Keratinocyte (primary cell): Measurements from ENCODE around the gene S100B. TPM values are rescaled to one million over a fixed set of nuclear protein-coding genes. Genes with fewer than 3 reads are reported as not detected.

ENCODE experiments used
- DNase-seq: peaks from one replicate; pipeline ENCODE4 v3.0.0-alpha.2; 2011; ENCODE audit warnings: low read depth, missing footprints, low spot score
- FAIRE-seq: peaks from 2 replicates; lab custom pipeline; 2011; peaks lifted over from hg19 to GRCh38; lab: Jason Lieb, UNC
- H2AFZ ChIP-seq: 2 replicates; pipeline ENCODE4 v1.6.0; 2012; ENCODE audit warnings: low read length, control low read depth, inconsistent platforms; ENCODE audit not compliant: control insufficient read depth
- H3K27ac ChIP-seq: 2 replicates; pipeline ENCODE4 v1.5.1; 2011; ENCODE audit warnings: low read length; ENCODE audit not compliant: control insufficient read depth, insufficient read depth
- H3K27me3 ChIP-seq: 3 replicates; pipeline ENCODE4 v1.6.0; 2011; ENCODE audit warnings: low read length; ENCODE audit not compliant: control insufficient read depth, insufficient read depth; ENCODE audit errors: extremely low read depth
- H3K36me3 ChIP-seq, 2 experiments: 2 replicates in 1 of 2; 3 replicates in 1 of 2; pipeline ENCODE4 v1.5.1; 2011; ENCODE audit warnings: low read length in 2 of 2, mild to moderate bottlenecking in 1 of 2; ENCODE audit not compliant: control insufficient read depth in 2 of 2, insufficient read depth in 2 of 2; ENCODE audit errors: extremely low read depth in 1 of 2
- H3K4me1 ChIP-seq: 3 replicates; pipeline ENCODE4 v1.5.1; 2011; ENCODE audit warnings: low read length; ENCODE audit not compliant: control insufficient read depth, insufficient read depth; ENCODE audit errors: extremely low read depth
- H3K4me2 ChIP-seq: 3 replicates; pipeline ENCODE4 v1.6.0; 2011; ENCODE audit warnings: low read depth, low read length; ENCODE audit not compliant: control insufficient read depth, insufficient read depth; ENCODE audit errors: extremely low read depth
- H3K4me3 ChIP-seq, 3 experiments: fragments of 200-600 bp in 1 of 3; sonication (generic) in 1 of 3; 2 replicates in 2 of 3; 3 replicates in 1 of 3; pipeline ENCODE4 v1.5.1; 2011 to 2016; ENCODE audit warnings: low read length in 3 of 3, mild to moderate bottlenecking in 3 of 3, control low read depth in 2 of 3, inconsistent platforms in 1 of 3, low read depth in 1 of 3, mixed read lengths in 1 of 3, mixed run types in 1 of 3, moderate library complexity in 1 of 3; ENCODE audit not compliant: control insufficient read depth in 2 of 3, insufficient read depth in 2 of 3; ENCODE audit errors: extremely low read depth in 1 of 3
- H3K79me2 ChIP-seq: 2 replicates; pipeline ENCODE4 v1.6.0; 2012; ENCODE audit warnings: low read length; ENCODE audit not compliant: control insufficient read depth, insufficient read depth
- H3K9ac ChIP-seq: 3 replicates; pipeline ENCODE4 v1.6.0; 2011; ENCODE audit warnings: low read length; ENCODE audit not compliant: control insufficient read depth, insufficient read depth; ENCODE audit errors: extremely low read depth
- H3K9me1 ChIP-seq: 3 replicates; pipeline ENCODE4 v1.6.0; 2011; ENCODE audit warnings: low read length; ENCODE audit not compliant: control insufficient read depth, insufficient read depth; ENCODE audit errors: extremely low read depth
- H3K9me3 ChIP-seq: 2 replicates; pipeline ENCODE4 v1.5.1; 2012; ENCODE audit warnings: low read depth, low read length; ENCODE audit not compliant: control insufficient read depth
- H4K20me1 ChIP-seq: 3 replicates; pipeline ENCODE4 v1.6.0; 2011; ENCODE audit warnings: low read length; ENCODE audit not compliant: control insufficient read depth, insufficient read depth; ENCODE audit errors: extremely low read depth
- EZH2 ChIP-seq: IDR thresholded peaks from one replicate; pipeline ENCODE4 v1.6.1; 2012; ENCODE audit warnings: inconsistent platforms, mild to moderate bottlenecking, low read length, moderate library complexity
- dilution Hi-C: fragments of 300-500 bp; cut with MboI; formaldehyde crosslinking; loops from one replicate; pipeline ENCODE4 v1.7.0; 2020; ENCODE audit warnings: low sequenced_read_pairs; ENCODE audit not compliant: extremely low pct_ligation_motif_present
- polyA plus RNA-seq, 5 experiments: library from polyadenylated mRNA; depleted of rRNA in 3 of 5; stranded (reverse) in 3 of 5; stranded (forward) in 1 of 5; unstranded in 1 of 5; fragments of >200 nt; gene quantifications; 1 replicate in 1 of 5; 2 replicates in 3 of 5; 3 replicates in 1 of 5; pipeline versions ENCODE4 v1.2.1 to v1.2.3, GENCODE V29; 2011 to 2012; ENCODE audit warnings: missing spikeins in 2 of 5, low read depth in 1 of 5, low replicate concordance in 1 of 5
- TF ChIP-seq, protein P1 (sequence below), 3 experiments: IDR thresholded peaks in 1 of 3; conservative IDR thresholded peaks in 1 of 3; optimal IDR thresholded peaks in 1 of 3; 2 replicates in 2 of 3; 3 replicates in 1 of 3; pipeline versions ENCODE3 to v1.5.1; 2011; ENCODE audit warnings: low read length in 3 of 3, mild to moderate bottlenecking in 3 of 3, moderate library complexity in 2 of 3, control low read depth in 1 of 3, inconsistent platforms in 1 of 3; ENCODE audit not compliant: insufficient read depth in 2 of 3; ENCODE audit errors: extremely low read depth in 1 of 3

Gene S100B
- polyA plus RNA-seq, 1 donor (not counting 4 experiments of a cell fraction or from before 2014, with no cell fraction given): not detected

DNA sequence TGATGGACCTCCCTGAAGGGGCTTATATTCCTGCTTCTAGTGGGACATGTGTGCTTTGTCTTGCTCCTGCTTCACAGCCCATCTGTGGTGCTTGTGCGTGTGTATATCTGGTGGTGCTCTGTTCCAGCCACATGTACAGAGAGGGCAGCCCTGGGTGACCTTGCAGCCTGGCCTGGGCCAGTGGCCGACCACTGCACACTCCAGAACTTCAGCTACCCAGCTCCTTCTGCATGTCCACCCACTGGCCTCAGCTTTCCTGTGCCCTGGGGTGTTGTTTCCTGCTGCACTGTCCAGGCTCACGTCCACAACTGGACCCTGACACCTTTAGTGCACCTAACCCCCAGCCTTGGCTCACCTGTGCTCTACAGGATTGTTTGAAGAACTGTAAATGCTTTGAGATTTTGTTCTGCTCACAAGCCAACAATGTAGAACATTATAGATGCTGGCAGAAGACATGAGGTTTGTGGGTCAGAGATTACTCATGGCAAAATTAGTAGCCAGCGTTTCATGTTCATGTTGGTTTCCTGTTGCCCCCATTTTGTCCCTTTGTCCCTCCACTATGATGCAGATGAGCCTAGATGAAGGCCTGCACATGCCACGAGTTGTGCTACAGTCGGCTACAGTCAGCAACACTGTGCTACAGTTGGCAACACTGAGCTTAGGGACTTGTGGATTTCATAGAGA, 5.3 kb upstream of the S100B start:
- Histone ChIP-seq H3K36me3 (no peaks in the 10 kb centered on the region), H3K9ac (no peak overlapping the region), H2AFZ (no peak overlapping the region), H3K4me2 (no peak overlapping the region), H3K9me1 (no peaks in the 10 kb centered on the region), H4K20me1 (no peaks in the 10 kb centered on the region), H3K4me1 (no peaks in the 10 kb centered on the region), H3K27me3 (peaks cover 16% of the 10 kb centered on the region), H3K79me2 (no peaks in the 10 kb centered on the region), H3K9me3 (no peaks in the 10 kb centered on the region), H3K27ac (no peak overlapping the region), H3K4me3 (no peak overlapping the region)
- DNase-seq: no peak
- dilution Hi-C loops: no loop called here
- FAIRE-seq: no peak
- TF ChIP-seq, protein P1, sequence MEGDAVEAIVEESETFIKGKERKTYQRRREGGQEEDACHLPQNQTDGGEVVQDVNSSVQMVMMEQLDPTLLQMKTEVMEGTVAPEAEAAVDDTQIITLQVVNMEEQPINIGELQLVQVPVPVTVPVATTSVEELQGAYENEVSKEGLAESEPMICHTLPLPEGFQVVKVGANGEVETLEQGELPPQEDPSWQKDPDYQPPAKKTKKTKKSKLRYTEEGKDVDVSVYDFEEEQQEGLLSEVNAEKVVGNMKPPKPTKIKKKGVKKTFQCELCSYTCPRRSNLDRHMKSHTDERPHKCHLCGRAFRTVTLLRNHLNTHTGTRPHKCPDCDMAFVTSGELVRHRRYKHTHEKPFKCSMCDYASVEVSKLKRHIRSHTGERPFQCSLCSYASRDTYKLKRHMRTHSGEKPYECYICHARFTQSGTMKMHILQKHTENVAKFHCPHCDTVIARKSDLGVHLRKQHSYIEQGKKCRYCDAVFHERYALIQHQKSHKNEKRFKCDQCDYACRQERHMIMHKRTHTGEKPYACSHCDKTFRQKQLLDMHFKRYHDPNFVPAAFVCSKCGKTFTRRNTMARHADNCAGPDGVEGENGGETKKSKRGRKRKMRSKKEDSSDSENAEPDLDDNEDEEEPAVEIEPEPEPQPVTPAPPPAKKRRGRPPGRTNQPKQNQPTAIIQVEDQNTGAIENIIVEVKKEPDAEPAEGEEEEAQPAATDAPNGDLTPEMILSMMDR (optimal IDR thresholded peaks at IDR 0.05 in 1 of 3, IDR thresholded peaks at IDR 0.05 in 1 of 3, conservative IDR thresholded peaks at IDR 0.05 in 1 of 3; ENCODE audit: extremely low read depth in 1 of 3, insufficient read depth in 2 of 3, low read length in 3 of 3): no peak
- no peak for TF ChIP-seq EZH2

DNA sequence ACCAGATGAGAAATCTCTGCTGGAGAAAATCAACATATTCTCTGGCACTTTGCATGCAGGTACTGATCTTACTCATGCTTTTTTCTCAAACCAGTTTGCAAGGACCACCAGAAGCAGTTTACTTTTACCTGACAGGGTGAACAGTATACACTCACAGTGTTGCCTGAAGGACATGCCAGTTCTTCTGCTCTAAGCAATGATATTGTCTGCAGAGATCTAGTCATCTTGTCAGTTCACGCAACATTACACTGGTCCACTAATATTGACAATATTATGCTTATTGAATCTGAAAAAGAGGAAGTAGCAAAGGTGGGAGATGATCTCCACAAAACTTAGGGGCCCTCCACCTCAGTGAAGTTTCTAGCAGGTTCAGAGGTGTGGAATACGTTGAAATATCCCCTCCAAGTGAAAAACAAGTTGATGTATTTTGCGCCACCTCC, 3.8 kb upstream of the S100B start:
- Histone ChIP-seq H3K4me2 (no peak overlapping the region), H2AFZ (no peak overlapping the region), H3K4me3 (no peak overlapping the region), H3K79me2 (no peaks in the 10 kb centered on the region), H3K27me3 (peaks cover 16% of the 10 kb centered on the region), H3K9me3 (no peaks in the 10 kb centered on the region), H3K4me1 (no peaks in the 10 kb centered on the region), H3K27ac (no peak overlapping the region), H3K9ac (no peak overlapping the region), H3K9me1 (no peaks in the 10 kb centered on the region), H4K20me1 (no peaks in the 10 kb centered on the region), H3K36me3 (no peaks in the 10 kb centered on the region)
- FAIRE-seq (no peak), DNase-seq (no peak)
- TF ChIP-seq, protein P1 (optimal IDR thresholded peaks at IDR 0.05 in 1 of 3, IDR thresholded peaks at IDR 0.05 in 1 of 3, conservative IDR thresholded peaks at IDR 0.05 in 1 of 3; ENCODE audit: extremely low read depth in 1 of 3, insufficient read depth in 2 of 3, low read length in 3 of 3): no peak
- TF ChIP-seq EZH2: no peak
- dilution Hi-C loops: no loop called here
